Transverse colon (tissue), 4 donors: Measurements from ENCODE around the gene NES. TPM values are rescaled to one million over a fixed set of nuclear protein-coding genes. Genes with fewer than 3 reads are reported as not detected.

Source experiments
- DNase-seq: peaks from one replicate; pipeline ENCODE4 v3.0.0-alpha.2; 2019
- H3K27ac ChIP-seq, 4 donors: fragments of 200-600 bp; sonication (generic); 2 replicates each; pipeline ENCODE4 v1.5.1; 2016 to 2018; ENCODE audit warnings: inconsistent platforms in 4 of 4
- H3K27me3 ChIP-seq: fragments of 200-600 bp; sonication (generic); 2 replicates; pipeline ENCODE4 v1.5.1; 2017; ENCODE audit warnings: inconsistent platforms
- H3K36me3 ChIP-seq, 4 donors: fragments of 200-600 bp; sonication (generic); 2 replicates each; pipeline ENCODE4 v1.5.1; 2017 to 2019; ENCODE audit warnings: inconsistent platforms in 4 of 4
- H3K4me1 ChIP-seq, 4 donors: fragments of 200-600 bp; sonication (generic); 2 replicates each; pipeline ENCODE4 v1.5.1; 2017 to 2020; ENCODE audit warnings: inconsistent platforms in 4 of 4
- H3K4me3 ChIP-seq, 4 donors: fragments of 200-600 bp; sonication (generic); 1 replicate in 1 of 4; 2 replicates in 3 of 4; pipeline versions ENCODE4 v1.5.1 to v1.6.1; 2017 to 2019; ENCODE audit warnings: inconsistent platforms in 4 of 4
- H3K9me3 ChIP-seq, 2 donors: fragments of 200-600 bp; sonication (generic); 2 replicates each; pipeline ENCODE4 v1.5.1; 2017 to 2019; ENCODE audit warnings: inconsistent platforms in 2 of 2
- EP300 ChIP-seq: sonication (generic); formaldehyde crosslinking; IDR thresholded peaks from one replicate; pipeline ENCODE4 v1.6.1; 2017; ENCODE audit warnings: antibody characterized with exemption, low read depth
- POLR2A ChIP-seq: fragments of 450-650 bp; IDR thresholded peaks from one replicate; pipeline ENCODE4 v1.6.1; 2016; ENCODE audit warnings: antibody characterized with exemption, mild to moderate bottlenecking, moderate library complexity
- POLR2AphosphoS5 ChIP-seq, 3 donors: sonication (generic); formaldehyde crosslinking; IDR thresholded peaks; one replicate each; pipeline ENCODE4 v1.6.1; 2016; ENCODE audit warnings: antibody characterized with exemption in 3 of 3
- WGBS, 2 donors: methylation state at CpG; one replicate each; pipeline ENCODE4 v1.1.5; 2018; ENCODE audit warnings: low coverage in 1 of 2; 5-methylcytosine and 5-hydroxymethylcytosine counted together
- in situ Hi-C, 4 donors: fragments of 200-750 bp; cut with MboI; loops; one replicate each; pipeline versions ENCODE4 v1.15.0 to v1.15.1; 2017; ENCODE audit warnings: low sequenced_read_pairs in 3 of 4, low pct_ligation_motif_present in 1 of 4, low pct_unique_long_range_greater_than_20kb in 1 of 4
- intact Hi-C: fragments of 100-400 bp; cut with DNase I; formaldehyde crosslinking; loops from one replicate; pipeline ENCODE4 v1.15.1; 2023; ENCODE audit warnings: low total_unique reads
- total RNA-seq, 4 donors: library from RNA; depleted of rRNA; stranded (reverse); fragments of >200 nt; gene quantifications; one replicate each; pipeline ENCODE4 v1.1.0, GENCODE V29; 2016
- TF ChIP-seq, protein P1 (sequence below), 5 experiments: fragments of 200-600 bp in 3 of 5; fragments of 450-650 bp in 2 of 5; sonication (generic) in 3 of 5; IDR thresholded peaks; 1 replicate in 2 of 5; 2 replicates in 3 of 5; pipeline ENCODE4 v1.5.1; 2016 to 2017; ENCODE audit warnings: antibody characterized with exemption in 5 of 5, inconsistent platforms in 3 of 5, mild to moderate bottlenecking in 2 of 5, moderate library complexity in 1 of 5

NES gene
- total RNA-seq, 4 donors from 2014 or later: 3.3 to 15.5 (median 5.5) TPM

DNA sequence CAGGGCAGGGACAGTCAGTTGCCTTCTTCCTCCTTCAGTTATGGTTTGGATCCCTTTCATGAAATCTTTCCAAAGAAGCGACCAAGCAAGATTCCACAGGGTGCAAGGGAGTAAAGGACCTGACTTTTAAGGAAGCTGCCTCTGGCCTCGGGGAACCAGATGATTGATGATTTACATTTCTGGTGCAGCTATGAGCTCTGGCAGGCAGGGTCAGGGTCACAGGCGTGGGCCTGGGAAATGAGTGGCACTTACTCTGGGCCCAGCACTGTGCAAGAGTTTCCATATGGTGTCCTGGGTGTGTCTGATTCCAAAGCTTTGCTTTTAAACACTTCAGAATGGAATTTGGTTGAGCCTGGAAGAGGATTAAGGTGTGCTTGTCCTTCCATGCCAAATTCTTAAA lies 35.4 kb upstream of the NES start:
- peaks cover 8 to 20% (median 13%) of the 10 kb centered on the region in 4 donors for H3K4me1 ChIP-seq
- no peak for DNase-seq
- in situ Hi-C loops (no loop called here), intact Hi-C loops (no loop called here)
- no peaks in the 10 kb centered on the region for H3K9me3 ChIP-seq
- H3K27me3 ChIP-seq: no peaks in the 10 kb centered on the region
- TF ChIP-seq, protein P1, sequence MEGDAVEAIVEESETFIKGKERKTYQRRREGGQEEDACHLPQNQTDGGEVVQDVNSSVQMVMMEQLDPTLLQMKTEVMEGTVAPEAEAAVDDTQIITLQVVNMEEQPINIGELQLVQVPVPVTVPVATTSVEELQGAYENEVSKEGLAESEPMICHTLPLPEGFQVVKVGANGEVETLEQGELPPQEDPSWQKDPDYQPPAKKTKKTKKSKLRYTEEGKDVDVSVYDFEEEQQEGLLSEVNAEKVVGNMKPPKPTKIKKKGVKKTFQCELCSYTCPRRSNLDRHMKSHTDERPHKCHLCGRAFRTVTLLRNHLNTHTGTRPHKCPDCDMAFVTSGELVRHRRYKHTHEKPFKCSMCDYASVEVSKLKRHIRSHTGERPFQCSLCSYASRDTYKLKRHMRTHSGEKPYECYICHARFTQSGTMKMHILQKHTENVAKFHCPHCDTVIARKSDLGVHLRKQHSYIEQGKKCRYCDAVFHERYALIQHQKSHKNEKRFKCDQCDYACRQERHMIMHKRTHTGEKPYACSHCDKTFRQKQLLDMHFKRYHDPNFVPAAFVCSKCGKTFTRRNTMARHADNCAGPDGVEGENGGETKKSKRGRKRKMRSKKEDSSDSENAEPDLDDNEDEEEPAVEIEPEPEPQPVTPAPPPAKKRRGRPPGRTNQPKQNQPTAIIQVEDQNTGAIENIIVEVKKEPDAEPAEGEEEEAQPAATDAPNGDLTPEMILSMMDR (IDR thresholded peaks at IDR 0.05): no peak
- no peak for TF ChIP-seq EP300
- no peak for TF ChIP-seq POLR2A
- TF ChIP-seq POLR2AphosphoS5 (IDR thresholded peaks at IDR 0.05): no peak
- H3K27ac ChIP-seq: no peak overlapping the region
- H3K4me3 ChIP-seq: no peak overlapping the region
- WGBS, 2 donors: 55% methylated on average over 3 of the region's 3 CpGs; no CpG with 5 or more reads in 1 of the 2 donors
- no peaks in the 10 kb centered on the region for H3K36me3 ChIP-seq

DNA sequence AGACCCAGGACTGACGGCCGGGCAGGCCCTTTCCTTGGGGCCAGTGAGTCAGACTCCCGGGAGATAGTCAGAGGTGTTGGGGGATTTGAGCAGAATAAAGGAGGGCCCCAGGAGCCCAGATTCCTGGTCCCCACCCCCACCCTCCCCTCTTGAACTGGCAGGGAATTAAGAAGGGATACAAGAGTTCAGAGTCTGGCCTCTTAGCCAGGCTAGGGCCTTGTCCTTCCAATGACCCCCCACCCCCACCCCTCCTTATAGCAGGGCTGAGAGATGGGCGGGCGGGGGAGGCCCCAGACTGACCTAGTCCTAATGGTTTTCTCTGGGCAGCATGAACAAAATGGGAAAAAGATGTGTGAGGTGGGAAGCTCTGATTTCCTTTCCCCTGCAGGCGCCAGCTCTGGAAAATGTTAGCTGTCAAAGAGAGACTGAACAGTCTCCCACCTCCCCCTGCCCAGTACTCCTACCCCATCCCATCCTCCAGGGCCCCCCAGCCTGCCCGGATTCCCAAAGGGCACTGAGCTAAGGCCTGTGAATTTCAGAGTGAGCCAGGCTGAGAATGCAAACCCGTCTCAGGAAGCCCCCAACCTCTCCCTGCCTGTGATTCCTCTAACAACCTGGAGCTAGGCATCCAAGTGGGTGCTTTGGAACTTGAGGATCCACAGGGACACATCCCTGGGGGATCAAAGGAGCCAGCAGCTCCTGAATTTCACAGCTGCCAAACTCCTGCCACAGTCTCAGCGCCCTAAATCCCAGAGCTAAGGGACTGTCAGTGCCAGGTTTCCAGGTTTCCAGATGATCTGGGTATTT lies 34.0 kb upstream of the NES start:
- Histone ChIP-seq H3K4me1 (peaks cover 13 to 34% (median 23%) of the 10 kb centered on the region in 4 donors), H3K36me3 (no peaks in the 10 kb centered on the region), H3K27me3 (no peaks in the 10 kb centered on the region), H3K9me3 (no peaks in the 10 kb centered on the region), H3K4me3 (no peak overlapping the region), H3K27ac (peak overlapping the region in 3 of 4 donors; percentile 1 to 26 (median 26))
- TF ChIP-seq POLR2A (no peak), POLR2AphosphoS5 (IDR thresholded peaks at IDR 0.05) (no peak), EP300 (no peak)
- TF ChIP-seq, protein P1 (IDR thresholded peaks at IDR 0.05): no peak
- in situ Hi-C loops (no loop called here), intact Hi-C loops (no loop called here)
- no peak for DNase-seq
- 83% methylated on average over 9 of the region's 9 CpGs; no CpG with 5 or more reads in 1 of the 2 donors for WGBS, 2 donors

DNA sequence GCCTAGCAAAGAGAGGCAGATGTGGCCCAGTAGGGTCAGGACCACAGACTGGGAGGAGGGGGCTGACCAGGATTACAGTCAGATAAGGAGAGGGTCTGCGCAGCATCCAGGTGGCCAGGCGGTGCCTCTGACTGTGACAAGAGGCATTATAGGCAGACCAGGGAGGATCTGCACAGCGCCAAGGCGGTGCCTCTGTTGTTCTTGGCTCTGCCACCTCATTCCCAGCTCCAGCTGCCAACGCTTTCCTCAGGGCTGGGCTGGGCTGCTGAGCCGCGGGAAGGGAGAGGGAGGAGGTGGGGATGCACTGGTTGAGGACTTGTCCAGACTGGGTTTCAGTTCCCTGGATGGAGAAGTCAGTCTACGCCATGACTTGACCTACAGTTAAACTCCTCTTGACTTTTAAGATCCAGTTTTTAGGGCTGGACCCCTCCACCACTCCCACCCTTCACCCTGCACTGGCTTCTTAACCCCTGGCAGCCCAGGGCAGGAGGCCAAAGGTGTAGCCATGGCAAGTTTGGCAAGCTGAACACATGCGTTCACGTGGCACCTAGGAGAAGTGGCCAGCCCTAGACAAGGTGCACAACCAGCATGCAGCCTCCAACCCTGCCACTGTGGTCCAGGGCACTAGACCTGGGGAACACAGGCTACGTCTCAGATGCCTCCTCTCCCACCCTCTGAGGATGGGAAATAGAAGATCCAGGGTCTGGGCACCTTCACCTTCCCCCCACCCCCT lies 32.7 kb upstream of the NES start:
- Histone ChIP-seq H3K4me3 (no peak overlapping the region), H3K4me1 (peaks cover 26 to 47% (median 36%) of the 10 kb centered on the region in 4 donors), H3K36me3 (no peaks in the 10 kb centered on the region), H3K27me3 (peaks cover 9% of the 10 kb centered on the region), H3K27ac (peak overlapping the region in 3 of 4 donors; percentile 21 to 49 (median 30)), H3K9me3 (no peaks in the 10 kb centered on the region)
- in situ Hi-C loops: loop anchor here in 1 of 4 donors (10.0 kb wide), 1 partner anchor 155 kb away; the partner anchor contains the start of gene NTRK1
- intact Hi-C loops: no loop called here
- WGBS, 2 donors: 35% methylated on average over 11 of the region's 11 CpGs; no CpG with 5 or more reads in 1 of the 2 donors
- DNase-seq: peak; percentile 63
- TF ChIP-seq POLR2AphosphoS5 (IDR thresholded peaks at IDR 0.05): peak in 1 of 3 donors; percentile 8
- no peak for TF ChIP-seq POLR2A

DNA sequence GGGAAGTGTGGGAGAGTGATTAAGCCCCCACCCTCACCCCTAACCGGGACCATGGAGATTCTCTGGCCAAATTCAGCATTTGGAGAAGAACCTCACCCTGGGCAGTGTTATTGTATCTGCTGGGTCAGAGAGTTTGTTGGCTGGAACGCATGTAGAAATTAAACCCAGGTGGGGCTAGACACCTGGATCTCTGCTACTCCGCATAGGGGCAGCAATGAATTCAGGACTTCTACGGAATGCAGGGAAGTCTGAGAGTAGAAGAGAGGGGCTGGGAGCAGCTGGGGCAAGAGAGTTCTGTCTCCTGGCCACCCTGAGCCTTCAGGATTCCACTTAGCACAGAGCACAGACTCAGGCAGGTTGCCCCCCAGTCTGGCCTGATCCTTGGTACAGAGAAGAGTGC lies 31.8 kb upstream of the NES start:
- DNase-seq: no peak
- Histone ChIP-seq H3K9me3 (no peaks in the 10 kb centered on the region), H3K4me1 (peaks cover 31 to 56% (median 41%) of the 10 kb centered on the region in 4 donors), H3K27ac (peak overlapping the region in 3 of 4 donors; percentile 17 to 49 (median 30)), H3K27me3 (peaks cover 18% of the 10 kb centered on the region), H3K36me3 (no peaks in the 10 kb centered on the region), H3K4me3 (no peak overlapping the region)
- intact Hi-C loops: no loop called here
- TF ChIP-seq POLR2A: no peak
- TF ChIP-seq, protein P1 (IDR thresholded peaks at IDR 0.05): no peak
- TF ChIP-seq POLR2AphosphoS5 (IDR thresholded peaks at IDR 0.05): no peak
- TF ChIP-seq EP300: no peak
- WGBS, 2 donors: 64% methylated on average over 4 of the region's 4 CpGs; no CpG with 5 or more reads in 1 of the 2 donors
- in situ Hi-C loops: loop anchor here in 1 of 4 donors (10.0 kb wide), 1 partner anchor 156 kb away; the partner anchor contains the start of gene NTRK1
